Measurements from ENCODE around the gene APOBEC3B. TPM values are rescaled to one million over a fixed set of nuclear protein-coding genes. Genes with fewer than 3 reads are reported as not detected.
"Not testable (repeated sequence)": the region's sequence is repeated elsewhere in the genome, so short reads cannot be mapped to it uniquely, and the experiment has no call there.

Gene APOBEC3B
- polyA plus RNA-seq, 4 donors = 5.9 to 8.4 (median 7.6) TPM

- DNase-seq (ENCODE audit: low read depth in 4 of 4, low spot score in 3 of 4) = no peak
These were observed 31.4 kb upstream of the APOBEC3B start for GRCh38 chr22:38950527-38951295.

GRCh38 chr22:38951734-38952133 is 30.4 kb upstream of the APOBEC3B start:
- DNase-seq (ENCODE audit: low read depth in 4 of 4, low spot score in 3 of 4) = no peak

GRCh38 chr22:38952281-38952993 is 29.7 kb upstream of the APOBEC3B start:
- no peak for DNase-seq (ENCODE audit: low read depth in 4 of 4, low spot score in 3 of 4)

- no peak for DNase-seq (ENCODE audit: low read depth in 4 of 4, low spot score in 3 of 4)
These were observed 29.1 kb upstream of the APOBEC3B start for GRCh38 chr22:38953091-38953490.

GRCh38 chr22:38953577-38954413 is 28.4 kb upstream of the APOBEC3B start:
- DNase-seq (ENCODE audit: low read depth in 4 of 4, low spot score in 3 of 4) = no peak

- no peak for DNase-seq (ENCODE audit: low read depth in 4 of 4, low spot score in 3 of 4)
These were observed 27.6 kb upstream of the APOBEC3B start for GRCh38 chr22:38954414-38955043.

- no peak for DNase-seq (ENCODE audit: low read depth in 4 of 4, low spot score in 3 of 4)
These were observed 26.8 kb upstream of the APOBEC3B start for GRCh38 chr22:38955250-38955905.

GRCh38 chr22:38955926-38956325 is 26.2 kb upstream of the APOBEC3B start:
- DNase-seq (ENCODE audit: low read depth in 4 of 4, low spot score in 3 of 4) = no peak

GRCh38 chr22:38956551-38956950 is 25.6 kb upstream of the APOBEC3B start:
- no peak for DNase-seq (ENCODE audit: low read depth in 4 of 4, low spot score in 3 of 4)

- no peak for DNase-seq (ENCODE audit: low read depth in 4 of 4, low spot score in 3 of 4)
These were observed 24.9 kb upstream of the APOBEC3B start, which contains the start of gene APOBEC3A for GRCh38 chr22:38957046-38957770. Gene APOBEC3A (plus strand): TSS chr22:38957609. CDS start chr22:38957692, 83 bp downstream.

GRCh38 chr22:38957808-38958650 is 24.1 kb upstream of the APOBEC3B start:
- DNase-seq (ENCODE audit: low read depth in 4 of 4, low spot score in 3 of 4) = no peak

GRCh38 chr22:38958651-38958943 is 23.6 kb upstream of the APOBEC3B start:
- not testable (repeated sequence) for DNase-seq (ENCODE audit: low read depth in 4 of 4, low spot score in 3 of 4)

GRCh38 chr22:38959590-38959989 is 22.6 kb upstream of the APOBEC3B start:
- DNase-seq (ENCODE audit: low read depth in 4 of 4, low spot score in 3 of 4) = no peak

- DNase-seq (ENCODE audit: low read depth in 4 of 4, low spot score in 3 of 4) = not testable (repeated sequence)
These were observed 21.5 kb upstream of the APOBEC3B start for GRCh38 chr22:38960673-38961072.

- not testable (repeated sequence) for DNase-seq (ENCODE audit: low read depth in 4 of 4, low spot score in 3 of 4)
These were observed 18.8 kb upstream of the APOBEC3B start for GRCh38 chr22:38963291-38963738.

GRCh38 chr22:38963872-38964271 is 18.3 kb upstream of the APOBEC3B start:
- DNase-seq (ENCODE audit: low read depth in 4 of 4, low spot score in 3 of 4) = no peak

- no peak for DNase-seq (ENCODE audit: low read depth in 4 of 4, low spot score in 3 of 4)
These were observed 17.8 kb upstream of the APOBEC3B start for GRCh38 chr22:38964306-38964705.

- no peak for DNase-seq (ENCODE audit: low read depth in 4 of 4, low spot score in 3 of 4)
These were observed 17.2 kb upstream of the APOBEC3B start for GRCh38 chr22:38964989-38965388.

Measured in right renal pelvis (tissue), 4 donors.